Hematopoietic multipotent progenitor cell treated with erythropoietin and hydrocortisone succinate and interleukin-3 and kit ligand, for 6 days (in vitro differentiated cells): Measurements from ENCODE around the gene DYNC1LI1.
A peak's percentile ranks its signal among the peaks of the same experiment; 100 is the strongest.
"Not testable (repeated sequence)": the region's sequence is repeated elsewhere in the genome, so short reads cannot be mapped to it uniquely, and the experiment has no call there.

Experiments
- DNase-seq: peaks from one replicate; pipeline ENCODE4 v3.0.0-alpha.2; 2015

DYNC1LI1 gene

DNA sequence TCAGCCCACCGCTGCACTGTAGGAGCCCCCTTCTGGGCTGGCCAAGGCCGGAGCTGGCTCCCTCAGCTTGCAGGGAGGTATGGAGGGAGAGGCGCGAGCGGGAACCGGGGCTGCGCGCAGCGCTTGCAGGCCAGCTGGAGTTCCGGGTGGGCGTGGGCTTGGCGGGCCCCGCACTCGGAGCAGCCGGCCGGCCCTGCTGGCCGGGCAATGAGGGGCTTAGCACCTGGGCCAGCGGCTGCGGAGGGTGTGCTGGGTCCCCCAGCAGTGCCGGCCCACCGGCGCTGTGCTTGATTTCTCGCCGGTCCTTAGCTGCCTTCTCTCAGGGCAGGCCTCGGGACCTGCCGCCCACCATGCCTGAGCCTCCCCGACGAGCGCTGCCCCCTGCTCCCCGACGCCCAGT, 8.0 kb upstream of the DYNC1LI1 start:
- not testable (repeated sequence) for DNase-seq

DNA sequence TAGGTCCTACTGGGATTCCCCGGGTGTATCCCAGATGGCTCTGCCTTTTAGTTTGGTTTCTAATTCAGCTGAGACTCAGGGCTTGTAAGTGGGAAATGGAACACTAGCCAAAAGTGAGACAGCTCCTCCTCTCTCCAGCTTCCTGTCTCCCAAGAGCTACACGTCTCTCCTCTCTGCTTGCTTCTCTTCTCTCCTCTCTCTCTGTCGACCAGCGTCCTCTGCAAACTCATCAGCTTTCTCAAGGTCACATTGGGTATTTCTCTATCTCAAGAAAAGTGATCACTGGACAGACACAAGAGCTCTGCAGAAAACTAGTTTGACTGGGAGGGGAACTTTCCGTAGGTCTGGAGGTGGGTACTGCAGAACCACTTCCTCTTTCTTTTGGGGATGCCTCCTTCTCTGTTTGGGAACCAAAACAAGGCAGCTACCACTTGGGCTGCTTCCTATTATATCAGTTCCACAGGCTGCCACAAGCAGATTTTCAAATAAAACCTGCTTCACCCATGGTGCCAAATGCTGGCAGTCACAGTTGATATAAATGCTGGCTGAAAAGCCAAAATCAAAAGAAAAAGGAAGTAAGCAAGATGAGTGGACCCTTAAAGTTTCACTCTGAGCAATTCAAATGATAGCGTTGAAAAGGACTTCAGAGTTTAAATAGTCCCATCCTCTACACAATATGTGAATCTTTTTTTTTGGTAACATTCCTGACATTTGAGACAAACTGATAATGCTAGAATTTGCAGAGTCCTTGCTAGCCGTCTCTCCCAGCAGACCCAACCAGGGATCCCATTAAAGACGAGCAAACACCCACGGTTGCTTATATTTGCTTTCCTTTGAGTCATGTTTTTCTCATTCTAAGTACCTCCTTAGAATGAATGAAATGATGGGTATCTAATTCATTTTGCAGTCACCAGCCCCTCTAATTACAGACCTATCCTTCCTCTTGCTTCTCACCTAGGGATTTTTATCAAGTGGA, 7.2 kb upstream of the DYNC1LI1 start:
- DNase-seq, result peak; percentile 78

DNA sequence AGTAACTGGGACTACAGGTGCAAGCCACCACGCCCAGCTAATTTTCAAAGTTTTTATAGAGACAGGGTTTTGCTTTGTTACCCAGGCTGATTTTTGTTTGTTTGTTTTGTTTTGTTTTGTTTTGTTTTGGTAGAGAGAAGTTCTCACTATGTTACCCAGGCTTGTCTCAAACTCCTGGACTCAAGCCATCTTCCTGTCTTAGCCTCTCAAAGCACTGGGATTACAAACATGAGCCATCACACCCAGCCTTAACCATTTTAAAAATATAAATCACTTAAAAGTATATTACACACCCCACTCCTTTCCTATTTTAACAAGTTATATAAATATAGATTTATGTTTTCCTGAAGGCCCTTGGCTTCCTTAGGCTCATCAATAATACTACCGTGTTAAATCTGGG, 6.5 kb upstream of the DYNC1LI1 start:
- DNase-seq, result no peak

DNA sequence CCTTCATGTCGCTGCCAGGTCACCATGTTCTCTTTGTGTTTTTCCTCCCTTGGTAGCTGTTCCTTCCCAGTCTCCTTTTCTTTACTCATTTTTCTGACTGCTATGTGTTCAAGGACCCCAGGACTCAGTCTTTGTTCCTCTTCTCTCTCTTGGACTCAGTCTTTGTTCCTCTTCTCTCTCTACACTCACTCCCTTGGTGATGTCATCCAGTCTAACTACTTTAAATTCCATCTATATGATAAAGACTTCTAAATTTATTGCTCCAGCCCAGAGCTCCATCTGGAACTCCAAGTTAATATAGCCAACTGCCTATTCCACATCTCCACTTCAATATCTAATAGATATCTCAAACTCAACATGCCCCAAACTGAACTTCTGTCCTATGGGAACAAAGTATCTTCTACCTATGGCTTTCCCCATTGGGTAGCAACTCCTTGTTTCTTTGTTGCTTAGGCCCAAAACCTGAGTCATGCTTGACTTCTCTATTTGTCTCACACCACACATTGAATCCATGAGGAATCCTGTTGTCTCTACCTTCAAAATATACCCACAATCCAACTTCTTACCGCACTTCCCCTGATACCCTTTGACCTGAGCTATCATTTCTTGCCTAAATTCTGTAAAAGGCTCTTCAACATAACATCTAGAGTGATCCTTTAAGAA, 4.9 kb upstream of the DYNC1LI1 start:
- DNase-seq, result no peak

DNA sequence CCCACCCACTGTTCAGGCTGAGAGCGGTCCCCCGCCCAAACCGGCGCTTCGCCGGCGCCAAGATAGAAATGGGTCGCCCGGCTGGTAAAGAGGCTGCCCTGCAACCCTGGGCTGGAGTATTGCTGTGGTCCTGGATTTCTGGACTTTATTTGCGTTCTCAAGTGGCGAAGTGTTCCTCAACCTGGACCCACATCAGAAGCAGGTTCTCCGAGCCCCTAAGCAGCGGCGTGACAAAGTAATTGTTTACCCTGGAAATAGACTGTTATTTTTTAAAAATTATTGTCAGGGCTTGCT, 481 bp upstream of the DYNC1LI1 start:
- no peak for DNase-seq

DNA sequence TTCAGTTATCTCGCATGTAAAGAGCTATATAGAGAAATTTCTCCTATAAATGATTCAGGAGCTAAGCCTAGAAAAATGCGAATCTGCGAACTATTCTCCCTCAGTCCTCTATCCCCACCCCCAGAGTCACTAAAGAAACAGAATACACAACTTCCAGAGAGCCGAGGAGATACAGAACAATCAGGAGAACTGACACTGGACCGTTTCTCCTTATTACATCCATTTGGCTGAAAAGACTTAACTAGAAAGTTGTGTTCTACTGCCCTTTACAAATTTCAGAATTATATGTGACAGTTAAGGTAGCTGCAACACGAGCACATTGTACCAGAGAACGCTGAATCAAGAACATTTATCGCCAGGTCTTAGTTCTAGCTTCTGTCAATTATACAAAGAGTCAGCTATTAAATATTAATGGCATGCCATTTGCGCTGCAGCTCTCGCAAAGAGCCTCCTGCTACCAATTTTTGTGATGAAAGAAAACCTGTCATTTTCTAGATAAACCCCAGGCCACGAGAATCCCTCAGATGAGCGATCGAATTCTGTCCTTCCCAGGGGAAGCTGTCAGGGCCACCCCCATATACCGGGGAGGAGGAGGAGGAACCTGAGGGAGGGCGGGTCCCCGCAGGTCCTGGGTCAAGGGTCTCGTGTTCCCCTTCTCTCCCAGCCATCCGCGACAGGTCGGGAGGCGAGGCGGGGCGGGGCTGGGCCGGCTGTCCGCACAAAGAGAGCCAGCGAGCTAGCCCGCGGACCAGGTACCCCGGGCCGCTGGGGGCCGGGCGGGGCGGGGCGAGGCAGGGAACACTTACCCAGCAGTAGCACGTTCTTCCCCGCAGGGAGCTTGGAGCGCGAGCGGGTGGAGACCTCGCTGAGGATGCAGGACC, 878 bp downstream of the DYNC1LI1 start:
- peak; percentile 54 for DNase-seq

DNA sequence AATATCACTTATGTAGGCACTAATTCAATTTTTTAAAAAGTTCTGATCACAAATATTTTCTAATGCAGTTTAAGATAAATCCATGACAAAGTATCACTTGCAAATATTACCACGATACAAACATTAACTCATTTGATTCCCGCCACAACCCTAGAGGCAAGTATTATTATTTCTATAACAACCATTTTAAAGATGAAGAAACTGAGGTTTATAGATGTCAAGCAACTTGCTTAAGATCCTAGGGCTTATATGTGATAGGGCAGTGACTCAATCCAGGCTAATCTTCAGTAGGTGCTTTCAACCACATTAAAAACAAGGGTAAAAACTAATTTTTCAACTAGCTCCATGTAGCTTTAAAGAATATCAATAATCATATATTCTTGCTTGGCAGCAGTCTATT, 1.7 kb downstream of the DYNC1LI1 start:
- DNase-seq, result peak; percentile 23

DNA sequence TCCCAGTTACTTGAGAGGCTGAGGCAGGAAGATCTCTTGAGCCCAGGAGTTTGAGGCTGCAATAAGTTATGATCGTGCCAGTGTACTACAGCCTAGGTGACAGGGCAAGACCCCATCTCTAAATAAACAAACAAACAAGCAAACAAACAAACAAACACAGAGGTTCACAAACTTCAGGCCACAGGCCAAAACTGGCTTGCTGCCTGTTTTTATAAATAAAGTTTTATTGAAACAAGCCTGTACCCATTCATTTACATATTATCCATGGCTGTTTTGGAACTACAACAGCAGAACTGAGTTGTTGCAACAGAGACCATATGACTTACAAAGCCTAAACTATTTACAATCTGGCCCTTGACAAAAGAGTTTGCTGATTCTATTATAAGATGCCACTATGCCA, 6.5 kb downstream of the DYNC1LI1 start:
- DNase-seq, result no peak

DNA sequence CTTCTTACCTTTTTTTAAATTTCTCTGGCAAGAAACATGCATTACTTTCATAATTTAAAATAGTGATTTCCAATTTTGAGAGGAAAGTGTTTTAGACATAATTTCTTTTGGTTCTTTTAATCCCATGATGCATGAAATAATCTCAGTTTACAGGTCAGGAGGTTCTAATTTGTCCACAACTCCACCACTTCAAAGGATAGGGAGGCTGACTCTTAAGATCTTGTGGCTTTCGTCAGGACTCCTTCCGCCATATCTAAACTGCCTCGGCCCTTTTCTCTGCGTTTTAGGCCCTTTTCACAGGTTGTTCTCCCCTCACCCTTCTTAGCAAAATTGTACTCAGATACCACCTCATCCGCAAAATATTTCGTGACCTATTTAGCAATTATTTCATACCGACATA, 8.0 kb downstream of the DYNC1LI1 start:
- DNase-seq, result no peak

DNA sequence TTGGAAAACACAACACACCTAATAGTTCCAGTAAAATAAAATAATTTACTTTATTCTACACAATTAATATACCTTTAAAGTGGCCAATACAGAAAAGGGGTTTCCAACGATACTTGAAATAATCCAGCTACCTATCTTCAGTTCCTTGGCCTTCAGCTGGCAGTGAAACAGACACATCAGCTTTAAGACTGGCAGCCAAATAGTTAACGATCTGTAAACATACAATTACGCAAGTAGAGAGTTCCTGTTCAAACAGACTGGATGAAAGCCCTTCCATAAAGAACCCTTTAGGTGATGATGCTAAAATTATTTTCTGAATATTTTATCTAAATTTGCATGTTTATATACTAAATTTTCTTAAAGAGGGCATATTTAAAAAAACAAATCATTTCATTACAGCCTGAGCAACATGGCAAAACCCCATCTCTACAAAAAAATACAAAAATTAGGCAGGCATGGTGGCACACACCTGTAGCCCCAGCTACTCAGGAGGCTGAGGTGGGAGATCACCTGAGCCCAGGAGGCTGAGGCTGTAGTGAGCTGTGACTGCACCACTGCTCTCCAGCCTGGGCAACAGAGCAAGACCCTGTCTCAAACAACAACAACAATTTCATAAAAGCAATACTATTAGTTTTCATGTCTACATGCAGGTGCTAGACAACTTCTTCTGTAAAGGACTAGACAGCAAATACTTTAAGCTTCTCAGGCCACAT, 12.9 kb downstream of the DYNC1LI1 start:
- peak; percentile 29 for DNase-seq

DNA sequence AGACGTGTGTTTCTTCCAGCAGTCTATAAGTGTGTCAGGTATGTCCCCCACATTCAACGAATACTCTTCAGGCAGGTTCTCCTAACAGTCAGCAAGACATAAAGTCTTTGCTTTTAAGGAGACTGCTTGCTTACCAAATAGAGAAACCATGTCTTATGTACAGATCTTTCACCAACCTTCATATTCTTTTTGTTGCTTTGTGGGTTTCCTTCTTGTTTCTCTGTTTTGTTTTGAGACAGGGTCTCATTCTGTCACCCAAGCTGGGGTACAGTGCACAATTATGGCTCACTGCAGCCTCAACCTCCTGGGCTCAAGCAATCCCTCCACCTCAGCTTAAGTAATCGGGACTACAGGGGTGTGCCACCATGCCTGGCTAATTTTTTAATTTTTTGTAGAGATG, 14.3 kb downstream of the DYNC1LI1 start:
- no peak for DNase-seq

DNA sequence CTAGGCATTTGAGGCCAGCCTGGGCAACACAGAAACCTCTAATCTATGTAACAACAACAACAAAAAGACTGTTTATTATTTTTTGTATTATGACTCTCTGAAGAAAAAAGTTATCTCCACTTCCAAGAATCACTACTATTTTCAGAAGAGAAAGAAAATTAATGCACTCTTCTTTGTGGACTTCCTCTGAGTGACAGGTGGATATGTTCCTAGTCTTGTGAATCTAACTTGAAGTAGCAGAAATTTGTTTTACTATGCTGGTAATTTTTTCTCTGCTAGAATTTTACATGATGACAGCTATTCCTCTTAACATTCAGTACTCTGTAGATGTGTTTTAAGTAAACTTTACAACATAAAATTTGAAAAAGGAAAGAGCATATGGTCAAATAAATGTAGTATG, 16.7 kb downstream of the DYNC1LI1 start:
- no peak for DNase-seq

DNA sequence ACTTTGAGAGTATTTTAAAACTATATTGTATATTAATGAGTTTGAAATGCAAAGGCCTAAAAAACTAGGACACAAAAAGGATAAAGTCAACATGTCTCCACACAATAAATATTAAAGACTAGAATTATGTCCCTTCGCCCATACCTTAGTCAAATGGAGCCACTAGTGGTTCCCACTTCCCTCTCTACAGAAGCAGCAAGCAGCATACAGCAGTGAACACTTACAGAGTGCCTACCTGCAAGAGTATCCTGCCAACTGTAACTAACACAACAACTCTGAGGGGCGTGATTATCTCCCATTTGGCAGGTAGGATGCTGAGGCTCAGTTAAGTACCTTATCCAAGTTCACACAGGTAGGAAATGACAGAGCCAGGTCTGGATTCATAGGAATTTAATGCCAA, 17.2 kb downstream of the DYNC1LI1 start:
- no peak for DNase-seq

DNA sequence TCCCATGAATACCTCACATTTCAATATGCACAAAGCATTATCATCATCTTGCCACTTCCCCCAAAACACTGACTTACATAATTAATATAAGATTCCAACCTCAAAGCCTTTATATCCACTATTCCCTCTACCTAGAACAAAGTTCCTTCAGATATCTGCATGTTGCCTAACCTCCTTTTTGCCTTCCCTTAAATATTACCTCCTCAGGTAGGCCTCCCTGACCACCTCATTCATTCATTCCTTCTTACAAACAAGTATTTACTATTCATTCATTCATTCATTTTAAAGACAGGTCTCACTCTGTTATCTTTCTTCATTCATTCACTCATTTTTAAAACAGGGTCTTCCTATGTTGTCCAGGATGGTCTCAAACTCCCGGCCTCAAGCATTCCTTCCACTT, 18.6 kb downstream of the DYNC1LI1 start:
- no peak for DNase-seq

DNA sequence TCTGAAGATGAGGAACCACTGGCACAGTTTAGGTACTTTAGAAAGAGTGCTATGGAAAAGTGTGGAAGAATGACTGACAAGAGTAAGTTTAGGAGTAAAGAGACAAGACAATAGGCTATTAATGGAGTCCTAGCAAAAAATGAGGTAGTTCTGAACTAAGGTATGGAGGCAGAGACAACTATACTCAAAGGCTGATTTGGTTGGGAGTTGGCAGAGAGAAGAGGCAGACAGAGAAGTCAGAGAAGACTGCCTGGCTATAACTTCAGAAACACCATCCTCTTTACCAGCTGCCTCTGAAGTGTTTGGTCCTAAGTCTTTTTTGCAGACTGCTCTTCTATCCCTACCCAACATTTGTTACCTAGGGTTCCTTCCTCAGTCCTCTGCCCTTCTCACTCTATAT, 19.2 kb downstream of the DYNC1LI1 start:
- no peak for DNase-seq

DNA sequence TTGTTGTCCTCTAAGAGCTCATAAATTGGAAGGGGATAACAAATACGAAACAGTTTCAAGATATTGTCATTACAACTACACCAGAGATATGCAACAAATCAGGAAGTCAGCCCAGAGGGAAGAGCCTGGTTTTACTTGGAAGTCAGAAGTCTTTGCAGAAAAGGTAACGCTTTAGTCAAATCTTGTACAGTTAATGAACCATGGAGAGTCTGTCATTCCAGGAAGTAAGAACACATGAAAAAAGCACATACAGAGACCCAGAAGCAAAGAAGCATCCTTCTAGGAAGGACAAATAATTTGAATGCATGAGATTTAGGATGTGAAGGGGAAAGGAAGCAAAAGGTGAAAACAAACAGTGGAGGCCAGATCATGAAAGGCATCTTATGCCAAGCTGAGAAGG, 19.6 kb downstream of the DYNC1LI1 start:
- DNase-seq, result no peak

DNA sequence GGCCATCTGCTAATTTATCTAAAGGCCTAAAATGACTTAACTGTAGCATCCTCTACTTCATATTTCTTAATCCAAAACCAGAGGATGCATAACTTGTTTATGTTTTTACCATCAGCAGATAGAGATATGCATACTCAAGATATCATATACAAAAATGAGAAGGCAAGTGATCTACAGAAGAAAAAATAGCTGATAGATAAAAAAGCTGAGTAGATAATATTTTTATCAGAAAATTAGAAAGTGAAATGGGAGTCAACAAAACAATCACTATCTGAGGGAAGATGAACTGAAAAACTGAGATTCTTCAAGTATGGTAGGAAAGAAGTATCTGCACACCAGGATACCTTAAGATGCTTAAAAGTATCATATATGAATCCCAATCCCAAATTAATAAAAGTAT, 25.4 kb downstream of the DYNC1LI1 start:
- no peak for DNase-seq

DNA sequence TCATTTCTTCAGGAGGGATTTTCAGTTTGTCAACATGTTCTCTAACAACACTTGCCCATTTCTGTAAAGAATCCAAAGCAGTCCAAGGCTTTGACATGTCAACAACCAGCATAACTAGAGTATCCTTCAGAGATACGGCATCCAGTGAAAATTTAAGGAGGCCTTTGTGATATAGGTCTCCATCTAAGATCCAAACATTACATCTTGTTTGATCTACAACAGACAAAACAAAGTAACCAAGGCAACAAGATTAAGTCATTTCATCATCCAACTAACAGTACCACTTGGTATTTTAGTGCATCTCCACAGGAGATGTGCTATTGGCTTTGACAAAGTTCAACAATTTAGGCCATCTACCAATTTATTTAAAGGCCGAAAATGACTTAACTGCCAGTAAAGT, 25.8 kb downstream of the DYNC1LI1 start:
- no peak for DNase-seq

DNA sequence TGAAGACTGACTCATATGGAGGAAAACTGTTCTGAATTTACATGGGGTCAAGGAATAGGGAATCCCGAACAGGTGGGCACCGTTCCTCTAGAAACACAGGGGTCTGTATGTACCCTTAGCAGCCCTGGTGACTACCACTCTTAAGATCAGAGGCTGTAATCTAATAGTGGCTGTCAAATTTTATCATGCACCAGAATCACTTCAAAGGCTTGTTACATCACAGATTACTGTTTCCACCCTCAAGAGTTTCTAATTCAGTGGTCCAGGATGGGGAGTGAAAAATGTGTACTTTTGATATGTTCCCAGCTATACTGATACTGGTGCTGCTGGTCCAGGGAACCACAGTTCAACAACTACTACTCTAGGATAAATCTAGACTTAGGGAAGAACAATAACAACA, 27.9 kb downstream of the DYNC1LI1 start:
- DNase-seq, result no peak

DNA sequence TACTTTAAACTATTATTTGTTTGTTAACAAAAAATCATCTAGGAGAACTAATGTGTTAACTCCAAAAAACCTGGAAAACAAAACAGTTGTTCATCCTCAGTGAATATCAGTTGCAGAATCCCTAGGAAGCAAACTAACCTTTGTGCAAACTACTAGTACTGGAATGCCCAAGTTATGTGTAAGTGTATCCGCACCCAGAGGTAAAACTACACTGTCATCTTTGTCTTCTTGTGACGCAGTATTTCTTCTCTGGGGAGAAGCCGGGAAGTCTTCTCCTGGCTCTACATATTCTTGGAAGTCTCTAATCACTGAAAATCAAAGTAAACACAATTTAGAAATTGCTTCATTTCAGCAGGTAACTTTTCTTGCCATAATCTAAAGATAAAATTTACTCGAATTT, 29.8 kb downstream of the DYNC1LI1 start:
- DNase-seq, result no peak

DNA sequence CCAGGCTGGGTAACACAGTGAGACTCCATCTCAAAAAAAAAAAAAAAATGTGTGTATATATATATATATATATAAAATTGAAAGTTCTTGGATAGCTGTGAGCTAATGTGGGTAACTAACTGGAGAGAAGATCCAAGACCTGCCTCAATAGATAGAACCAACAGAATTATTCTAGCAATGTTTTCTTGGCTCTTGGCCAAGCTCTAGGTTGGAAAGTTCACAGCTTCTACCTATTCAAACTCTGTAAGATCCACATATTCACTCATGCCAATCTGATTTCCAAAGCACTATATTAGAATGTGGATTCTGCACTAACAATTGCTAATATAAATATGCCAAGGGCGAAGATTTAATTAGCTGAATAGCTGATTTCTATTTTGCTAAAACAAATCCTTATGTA, 38.2 kb downstream of the DYNC1LI1 start:
- DNase-seq, result no peak

DNA sequence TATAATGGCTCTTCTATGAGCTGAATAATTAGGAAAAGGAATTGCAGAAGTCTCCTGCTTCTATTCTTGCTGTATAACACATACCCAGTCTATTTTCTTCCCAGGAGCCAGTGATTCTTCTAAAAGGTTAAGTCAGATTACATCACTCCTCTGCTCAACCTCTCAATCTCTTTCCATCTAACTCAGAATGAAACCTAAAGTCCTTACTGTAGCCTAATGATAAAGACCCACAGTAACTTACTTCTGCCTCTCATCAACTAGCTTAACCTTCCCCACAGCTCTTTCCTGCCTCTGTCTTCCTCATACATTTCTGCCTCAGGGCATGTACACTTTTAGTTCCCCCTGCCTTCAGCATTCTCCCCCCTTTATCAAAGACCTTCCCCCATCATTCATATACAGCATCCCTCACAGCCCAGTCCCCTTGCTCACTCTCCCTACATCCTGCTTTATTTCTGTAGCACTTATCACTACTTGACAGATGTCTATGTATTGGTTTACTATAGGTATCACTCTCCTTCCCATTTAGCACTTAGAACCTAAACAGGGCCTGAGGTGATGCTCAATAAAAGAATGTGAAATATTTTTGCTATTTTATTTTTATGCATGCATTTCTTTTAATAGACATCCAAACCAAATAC, 39.5 kb downstream of the DYNC1LI1 start:
- no peak for DNase-seq
